ENCODE data around the gene AK4.
A peak's percentile ranks its signal among the peaks of the same experiment; 100 is the strongest.
"Not testable (repeated sequence)": the region's sequence is repeated elsewhere in the genome, so short reads cannot be mapped to it uniquely, and the experiment has no call there.

AK4 gene

DNA sequence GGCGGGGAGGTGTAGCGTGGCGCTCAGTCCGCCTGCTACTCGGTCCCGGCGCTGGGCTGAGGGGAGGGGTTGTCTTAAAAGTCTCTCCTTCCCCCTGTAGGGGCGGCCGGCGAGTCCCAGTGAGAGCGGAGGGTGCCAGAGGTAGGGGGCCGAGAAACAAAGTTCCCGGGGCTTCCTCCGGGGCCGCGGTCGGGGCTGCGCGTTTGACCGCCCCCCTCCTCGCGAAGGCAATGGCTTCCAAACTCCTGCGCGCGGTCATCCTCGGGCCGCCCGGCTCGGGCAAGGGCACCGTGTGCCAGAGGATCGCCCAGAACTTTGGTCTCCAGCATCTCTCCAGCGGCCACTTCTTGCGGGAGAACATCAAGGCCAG, at the start of gene AK4:
AK4 (plus strand) TSS at position 26 of the 370 bp plus-strand sequence; CDS start at position 231, 205 bp downstream.
- DNase-seq (ENCODE audit: low read depth) = not testable (repeated sequence)

DNA sequence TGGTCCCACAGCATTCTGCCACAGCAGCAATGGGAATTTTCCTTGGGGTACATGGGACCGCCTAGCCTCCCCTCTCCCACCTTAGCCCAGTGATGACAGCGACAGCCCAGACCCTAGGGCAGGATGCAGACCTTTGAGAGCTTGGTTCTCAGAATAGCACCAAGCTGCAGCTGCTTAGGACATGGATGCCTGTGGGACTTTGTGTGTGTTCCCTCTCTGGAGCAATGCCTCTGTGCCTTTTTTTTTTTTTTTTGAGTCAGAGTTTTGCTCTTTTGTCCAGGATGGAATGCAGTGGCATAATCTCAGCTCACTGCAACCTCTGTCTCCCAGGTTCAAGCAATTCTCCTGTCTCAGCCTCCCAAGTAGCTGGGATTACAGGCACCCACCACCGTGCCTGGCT, 44.2 kb upstream of the AK4 start:
- no peak for DNase-seq (ENCODE audit: low read depth)

DNA sequence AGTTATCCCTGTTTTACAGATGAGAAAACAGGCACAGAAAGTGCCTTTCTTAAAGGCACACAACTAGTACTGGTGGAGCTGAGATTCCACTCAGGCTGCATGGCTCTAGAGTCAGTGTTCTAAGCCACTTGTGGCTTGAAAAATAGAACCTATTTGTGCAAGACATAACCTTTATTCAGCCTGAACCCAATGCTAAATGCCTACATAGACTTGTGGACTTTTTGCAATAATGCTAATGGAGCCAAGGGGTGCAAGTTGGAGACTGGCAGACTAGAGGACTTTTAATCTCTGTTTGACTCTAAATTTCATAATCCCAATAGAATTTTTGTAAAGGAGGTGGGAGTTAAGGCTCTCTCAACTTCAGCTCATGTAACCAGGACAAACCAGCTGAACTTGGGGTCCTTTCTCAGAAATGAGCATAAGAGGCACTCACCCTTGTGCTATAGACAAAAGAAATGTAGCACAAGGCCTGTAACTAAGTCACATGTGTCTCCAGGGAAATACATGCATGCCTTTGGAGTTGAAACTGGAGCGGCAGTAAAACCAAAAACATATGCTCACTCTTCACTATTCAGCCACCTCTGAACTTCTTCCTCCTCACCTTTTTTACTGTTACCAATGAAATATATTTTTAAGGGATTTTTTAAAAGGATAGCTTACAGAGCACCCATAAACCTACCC, 43.0 kb upstream of the AK4 start:
- DNase-seq (ENCODE audit: low read depth) = no peak

- DNase-seq (ENCODE audit: low read depth) = peak; percentile 14
These were observed 42.4 kb upstream of the AK4 start for GRCh38 chr1:65105596-65105995.

- DNase-seq (ENCODE audit: low read depth) = no peak
These were observed 39.9 kb upstream of the AK4 start for GRCh38 chr1:65108025-65108642.

- DNase-seq (ENCODE audit: low read depth) = no peak
These were observed 38.5 kb upstream of the AK4 start for GRCh38 chr1:65109487-65109886.

DNA sequence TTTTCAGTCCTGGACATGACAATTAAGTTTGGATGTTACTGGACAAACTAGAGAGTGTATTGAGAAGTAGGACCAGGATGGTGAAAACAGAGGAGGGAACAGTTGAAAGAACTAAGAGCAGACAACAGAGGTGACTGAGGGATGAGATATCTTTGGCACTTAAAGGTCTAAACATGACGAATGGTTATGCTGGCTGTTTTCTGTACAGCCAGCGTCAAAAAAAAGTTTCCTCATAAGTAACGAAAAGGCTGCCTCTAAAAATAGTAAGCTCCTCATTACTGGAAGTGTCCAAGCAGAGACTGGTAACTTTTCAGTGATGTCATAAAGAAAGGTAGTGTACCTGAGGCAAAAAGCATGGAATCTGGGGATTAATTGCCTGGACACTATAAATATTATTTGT, 35.2 kb upstream of the AK4 start:
- no peak for DNase-seq (ENCODE audit: low read depth)

GRCh38 chr1:65113298-65113697, 34.7 kb upstream of the AK4 start:
- DNase-seq (ENCODE audit: low read depth) = no peak

DNA sequence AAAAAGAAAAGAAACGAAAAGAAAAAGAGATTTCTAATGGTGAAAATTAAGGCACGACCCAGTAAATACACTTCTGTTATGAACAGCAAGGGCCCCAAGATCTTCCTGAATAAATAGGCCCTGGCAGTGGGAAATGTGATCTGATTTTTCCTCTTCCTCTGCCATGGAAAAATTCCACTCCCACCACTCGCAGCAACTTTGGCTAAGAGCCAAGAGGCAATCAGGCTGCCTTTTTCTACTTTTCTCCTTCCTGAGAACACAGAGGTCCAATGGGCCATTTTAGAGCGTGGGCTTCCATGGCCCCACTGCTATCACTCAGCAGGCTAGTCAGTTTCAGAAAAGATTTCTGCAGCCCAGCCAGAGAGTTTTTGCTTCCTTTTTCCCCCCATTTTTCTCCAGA, 33.7 kb upstream of the AK4 start:
- no peak for DNase-seq (ENCODE audit: low read depth)

GRCh38 chr1:65119951-65120350, 28.1 kb upstream of the AK4 start:
- peak; percentile 4 for DNase-seq (ENCODE audit: low read depth)

DNA sequence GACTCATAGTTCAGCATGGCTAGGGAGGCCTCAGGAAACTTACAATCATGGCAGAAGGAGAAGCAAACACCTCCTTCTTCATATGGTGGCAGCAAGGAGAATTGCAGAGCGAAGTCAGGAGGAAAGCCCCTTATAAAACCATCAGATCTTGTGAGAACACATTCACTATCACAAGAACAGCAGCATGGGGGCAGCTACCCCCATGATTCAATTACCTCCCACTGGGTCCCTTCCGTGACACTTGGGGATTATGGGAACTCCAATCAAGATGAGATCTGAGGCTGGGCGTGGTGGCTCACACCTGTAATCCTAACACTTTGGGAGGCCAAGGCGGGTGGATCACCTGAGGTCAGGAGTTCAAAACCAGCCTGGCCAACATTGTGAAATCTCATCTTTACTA, 18.9 kb upstream of the AK4 start:
- not testable (repeated sequence) for DNase-seq (ENCODE audit: low read depth)

DNA sequence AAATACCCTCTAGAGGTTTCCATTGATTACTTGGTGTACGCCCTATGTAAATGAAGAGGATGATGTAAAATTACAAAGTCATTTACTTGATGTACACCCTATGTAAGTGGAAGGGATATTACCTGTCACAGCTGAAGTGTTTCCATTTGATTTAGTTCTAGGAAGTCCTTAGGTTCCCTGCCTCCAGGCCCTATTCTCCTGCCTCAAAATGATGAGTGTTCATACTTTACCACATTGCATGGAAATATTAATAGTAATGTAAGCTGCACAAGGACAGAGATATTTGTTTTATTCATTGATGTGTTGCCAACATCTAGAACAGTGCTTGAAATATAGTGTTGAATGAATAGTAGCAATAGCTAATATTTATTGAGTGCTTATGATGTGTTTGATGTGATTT, 9.5 kb upstream of the AK4 start:
- no peak for DNase-seq (ENCODE audit: low read depth)

GRCh38 chr1:65139793-65140192, 8.2 kb upstream of the AK4 start:
- not testable (repeated sequence) for DNase-seq (ENCODE audit: low read depth)

GRCh38 chr1:65141394-65141793, 6.6 kb upstream of the AK4 start:
- DNase-seq (ENCODE audit: low read depth) = peak; percentile 46

GRCh38 chr1:65141918-65142317, 6.1 kb upstream of the AK4 start:
- DNase-seq (ENCODE audit: low read depth) = no peak

DNA sequence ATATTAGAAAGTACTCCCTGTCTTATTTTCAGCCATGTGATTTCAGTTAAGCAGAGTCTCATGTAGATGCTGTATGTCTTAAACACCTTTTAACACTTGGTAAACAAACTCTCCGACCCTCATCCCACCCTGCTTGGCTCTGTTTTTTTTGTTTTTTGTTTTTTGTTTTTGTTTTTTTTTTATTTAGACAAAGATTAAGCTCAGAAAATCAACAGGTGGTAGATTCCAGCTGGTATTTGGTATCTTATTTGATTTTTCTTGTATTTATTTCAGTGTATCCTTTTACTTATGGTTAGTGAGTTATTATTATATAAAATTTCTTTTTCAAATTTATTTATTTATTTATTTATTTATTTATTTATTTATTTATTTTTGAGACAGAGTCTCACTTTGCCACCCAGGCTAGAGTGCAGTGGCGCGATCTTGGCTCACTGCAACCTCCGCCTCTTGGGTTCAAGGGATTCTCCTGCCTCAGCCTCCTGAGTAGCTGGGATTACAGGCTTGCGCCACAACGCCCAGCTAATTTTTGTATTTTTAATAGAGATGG, 4.8 kb upstream of the AK4 start:
- DNase-seq (ENCODE audit: low read depth) = not testable (repeated sequence)

DNA sequence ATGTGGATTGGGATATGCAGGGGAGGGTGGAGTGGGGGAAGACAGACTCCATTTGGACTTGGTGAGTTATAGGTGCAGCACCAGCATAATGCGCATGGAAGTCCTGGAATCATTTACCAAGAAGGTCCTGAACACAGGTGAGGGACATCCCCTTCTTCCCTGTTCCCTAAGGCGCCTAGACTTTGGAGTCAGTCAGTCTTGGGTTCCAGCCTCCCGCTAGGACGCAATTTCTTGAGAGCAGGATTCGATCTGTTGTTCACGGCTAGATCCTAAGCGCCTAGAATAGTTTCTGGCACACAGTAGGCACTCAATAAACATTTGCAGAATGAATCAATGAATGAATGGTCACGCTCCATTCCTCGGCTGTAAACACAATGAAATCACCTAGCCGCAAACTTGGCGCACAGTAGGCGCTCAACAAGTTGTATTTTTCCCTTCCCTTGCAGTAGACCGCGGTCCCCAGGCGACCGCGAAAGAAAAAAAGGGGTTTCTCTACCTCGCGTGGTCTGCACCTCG, 1.0 kb upstream of the AK4 start:
- DNase-seq (ENCODE audit: low read depth) = no peak

GRCh38 chr1:65147424-65148177, 402 bp upstream of the AK4 start:
- peak; percentile 35 for DNase-seq (ENCODE audit: low read depth)

- DNase-seq (ENCODE audit: low read depth) = peak; percentile 35
These were observed 746 bp downstream of the AK4 start for GRCh38 chr1:65148548-65149350.

GRCh38 chr1:65149351-65150107, 1.5 kb downstream of the AK4 start:
- DNase-seq (ENCODE audit: low read depth) = no peak

GRCh38 chr1:65150108-65150463, 2.1 kb downstream of the AK4 start:
- DNase-seq (ENCODE audit: low read depth) = no peak
